RPMI7951 (cell line): ENCODE measurements around the gene GNA14. TPM values are rescaled to one million over a fixed set of nuclear protein-coding genes. Genes with fewer than 3 reads are reported as not detected.
"Not testable (repeated sequence)": the region's sequence is repeated elsewhere in the genome, so short reads cannot be mapped to it uniquely, and the experiment has no call there.

ENCODE experiments used
- DNase-seq: peaks from one replicate; pipeline ENCODE4 v3.0.0-alpha.2; 2012; ENCODE audit warnings: low read depth
- total RNA-seq: library from RNA; depleted of rRNA; stranded (reverse); fragments of >200 nt; shearing (Covaris generic); gene quantifications from 2 replicates; pipeline ENCODE4 v1.2.3, GENCODE V29; 2014

GNA14 gene
- total RNA-seq, 1 experiment from 2014 or later, result 1.1 TPM

DNA sequence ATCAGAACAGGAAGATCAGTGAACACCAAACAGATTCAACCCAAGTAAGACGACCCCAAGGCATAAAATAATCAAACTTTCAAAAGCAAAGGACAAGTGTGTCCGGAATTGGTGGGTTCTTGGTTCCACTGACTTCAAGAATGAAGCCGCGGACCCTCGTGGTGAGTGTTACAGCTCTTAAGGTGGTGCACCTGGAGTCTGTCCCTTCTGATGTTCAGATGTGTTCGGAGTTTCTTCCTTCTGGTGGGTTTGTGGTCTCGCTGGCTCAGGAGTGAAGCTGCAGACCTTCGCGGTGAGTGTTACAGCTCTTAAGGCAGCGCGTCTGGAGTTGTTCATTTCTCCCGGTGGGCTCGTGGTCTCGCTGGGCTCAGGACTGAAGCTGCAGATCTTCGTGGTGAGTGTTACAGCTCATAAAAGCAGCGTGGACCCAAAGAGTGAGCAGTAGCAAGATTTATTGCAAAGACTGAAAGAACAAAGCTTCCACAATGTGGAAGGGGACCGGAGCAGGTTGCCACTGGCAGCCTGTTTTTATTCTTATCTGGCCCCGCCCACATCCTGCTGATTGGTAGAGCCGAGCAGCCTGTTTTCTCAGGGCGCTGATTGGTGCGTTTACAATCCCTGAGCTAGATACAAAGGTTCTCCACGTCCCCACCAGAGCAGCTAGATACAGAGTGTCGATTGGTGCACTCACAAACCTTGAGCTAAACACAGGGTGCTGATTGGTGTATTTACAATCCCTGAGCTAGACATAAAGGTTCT lies 158.5 kb downstream of the GNA14 start:
- not testable (repeated sequence) for DNase-seq

DNA sequence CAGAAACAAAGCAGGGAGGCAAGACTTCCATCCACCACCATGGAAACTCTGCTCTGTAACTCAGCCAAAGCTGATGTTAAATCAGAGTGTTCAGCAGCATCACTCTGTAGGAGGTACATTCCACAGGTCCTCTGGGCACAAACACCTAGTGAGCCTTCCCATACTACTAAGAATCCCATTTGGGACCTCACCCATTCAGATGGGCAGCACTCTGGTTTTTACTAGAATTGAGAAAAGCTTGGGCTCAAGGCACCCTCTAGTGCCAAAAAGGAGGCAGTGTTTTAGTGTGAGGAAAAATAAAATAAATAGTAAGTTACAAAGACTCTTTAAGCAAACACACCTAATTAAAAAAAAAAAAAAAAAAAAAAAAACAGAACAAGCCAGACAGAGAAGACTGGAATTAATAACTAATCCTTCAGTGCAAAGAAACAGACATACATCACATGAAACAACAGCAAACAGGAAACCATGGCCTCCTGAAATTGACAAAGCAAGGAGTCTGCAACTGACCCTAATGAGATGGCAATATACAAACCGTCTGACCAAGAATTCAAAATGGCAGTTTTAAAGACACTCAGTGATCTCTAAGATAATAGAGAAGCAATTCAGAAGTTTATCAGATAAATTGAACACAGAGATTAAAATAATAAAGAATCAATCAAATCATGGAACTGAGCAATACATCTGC lies 159.5 kb downstream of the GNA14 start:
- no peak for DNase-seq

DNA sequence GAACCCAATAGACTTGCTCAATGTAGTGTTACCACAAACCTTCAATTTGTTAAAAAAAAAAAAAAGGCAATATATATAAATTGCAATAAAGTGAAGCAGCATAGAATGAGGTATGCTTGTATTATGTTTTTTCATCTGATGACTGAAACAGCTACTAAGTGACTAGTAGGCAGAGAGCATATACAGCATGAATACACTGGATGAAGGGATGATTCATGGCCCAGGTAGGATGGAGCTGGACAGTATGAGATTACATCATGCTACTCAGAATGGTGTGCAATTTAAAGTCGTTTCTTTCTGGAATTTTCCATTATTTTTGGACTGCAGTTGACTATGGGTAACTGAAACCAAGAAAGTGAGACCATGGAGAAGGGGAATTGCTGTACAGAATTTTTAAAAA lies 161.2 kb downstream of the GNA14 start:
- DNase-seq, result no peak

DNA sequence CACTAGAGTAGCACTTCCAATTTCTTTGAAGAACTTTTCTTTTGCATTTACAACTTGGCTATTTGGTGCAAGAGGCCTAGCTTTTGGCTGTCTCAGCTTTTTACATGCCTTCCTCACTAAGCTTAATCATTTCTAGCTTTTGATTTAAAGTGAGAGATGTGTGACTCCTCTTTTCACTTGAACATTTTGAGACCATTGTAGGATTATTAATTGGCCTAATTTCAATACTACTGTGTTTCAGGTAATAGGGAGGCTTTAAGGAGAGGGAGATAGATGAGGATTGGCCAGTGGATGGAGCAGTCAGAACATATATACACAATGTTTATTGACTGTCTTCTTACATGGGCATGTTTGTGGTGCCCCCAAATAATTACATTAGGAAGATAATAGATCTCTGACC lies 161.7 kb downstream of the GNA14 start:
- DNase-seq, result no peak

DNA sequence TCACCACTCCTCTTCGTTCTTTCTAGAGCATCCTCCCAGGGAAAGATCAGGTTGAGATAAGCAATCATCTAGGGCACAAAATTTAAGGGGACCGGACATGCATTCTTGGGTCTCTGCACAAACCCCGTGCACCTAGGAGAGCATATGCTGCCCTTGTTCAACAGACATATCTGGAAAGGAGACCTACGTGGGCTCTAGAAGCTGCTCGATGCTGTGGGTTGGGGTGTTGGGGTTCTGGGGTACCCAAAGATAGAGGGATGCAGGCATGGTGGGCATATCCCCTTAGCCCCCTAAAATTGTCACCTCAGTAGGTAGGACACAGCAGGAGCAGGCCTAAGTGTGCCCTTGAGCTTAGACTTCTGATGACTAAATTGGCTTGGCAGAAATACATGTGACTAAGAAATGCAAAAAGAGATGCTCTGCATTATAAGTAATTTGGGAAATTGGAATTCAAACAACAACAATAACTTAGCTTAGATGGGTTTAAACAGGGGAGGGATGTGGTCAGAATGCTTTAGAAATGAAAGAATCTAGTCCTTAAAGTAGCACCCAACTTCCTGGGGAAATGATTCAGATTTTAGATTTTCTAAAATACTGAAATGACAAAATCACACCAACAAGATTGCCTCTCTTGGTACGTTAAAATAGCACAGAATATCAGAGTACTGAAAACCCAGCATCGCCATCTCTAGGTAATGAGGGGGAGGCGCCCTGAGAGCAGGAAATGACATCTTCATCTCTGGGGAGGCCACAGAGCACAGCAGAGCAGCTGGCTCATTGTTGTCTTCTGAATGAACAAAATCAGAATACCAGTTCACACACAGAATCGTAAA lies 172.3 kb downstream of the GNA14 start:
- peak; percentile 13 for DNase-seq

DNA sequence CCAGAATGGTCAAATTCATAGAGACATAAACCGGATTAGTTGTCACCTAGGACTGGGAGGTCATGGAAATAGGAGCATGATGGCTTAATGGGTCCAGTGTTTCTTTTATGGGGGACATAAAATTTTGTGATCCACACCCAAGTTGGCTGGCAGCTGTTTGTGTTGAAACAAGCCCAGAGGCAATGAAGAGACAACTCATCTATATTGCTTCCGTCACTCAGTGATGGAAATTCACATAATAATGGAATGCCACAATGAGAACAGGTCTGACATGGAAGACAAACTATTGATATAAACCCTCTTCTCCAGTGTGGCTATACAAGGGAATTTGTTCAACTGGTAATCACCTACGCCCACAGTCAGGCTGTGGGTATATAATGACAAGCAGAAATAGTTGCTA lies 173.2 kb downstream of the GNA14 start:
- no peak for DNase-seq

DNA sequence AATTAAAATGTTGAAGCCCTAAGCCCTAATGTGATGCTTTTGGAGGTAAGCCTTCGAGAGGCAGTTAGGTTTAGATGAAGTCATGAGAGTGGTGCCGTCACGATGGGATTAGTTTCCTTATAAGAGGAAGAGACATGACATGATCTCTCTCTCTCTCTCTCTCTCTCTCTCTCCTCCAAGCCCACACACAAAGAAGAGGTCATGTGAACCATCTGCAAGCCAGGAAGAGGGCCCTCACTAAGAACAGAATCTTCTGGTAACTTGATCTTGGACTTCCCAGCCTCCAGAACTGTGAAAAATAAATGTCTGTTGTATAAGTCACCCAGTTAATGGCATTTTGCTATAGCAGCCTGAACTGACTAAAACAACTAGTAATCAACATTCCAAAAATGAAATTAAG lies 175.5 kb downstream of the GNA14 start:
- peak; percentile 29 for DNase-seq

DNA sequence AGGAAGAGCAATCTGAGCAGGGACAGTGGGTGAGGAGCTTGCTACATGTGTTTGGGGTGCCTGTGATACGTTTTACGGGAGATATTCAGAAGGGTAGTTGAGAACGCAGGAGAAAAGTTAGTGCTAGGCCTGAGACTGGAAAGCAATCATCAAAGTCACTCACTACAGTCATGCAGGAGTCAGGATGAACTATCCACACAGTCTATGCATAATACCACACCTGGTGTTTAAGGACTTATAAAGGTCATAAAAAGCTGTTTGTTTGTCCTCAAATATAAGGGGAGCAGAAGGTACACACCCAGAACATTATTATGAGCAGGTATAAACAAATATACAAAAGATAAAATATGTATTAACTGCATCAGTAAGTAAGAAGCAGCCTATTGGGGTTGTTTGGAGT lies 176.6 kb downstream of the GNA14 start:
- DNase-seq, result no peak

DNA sequence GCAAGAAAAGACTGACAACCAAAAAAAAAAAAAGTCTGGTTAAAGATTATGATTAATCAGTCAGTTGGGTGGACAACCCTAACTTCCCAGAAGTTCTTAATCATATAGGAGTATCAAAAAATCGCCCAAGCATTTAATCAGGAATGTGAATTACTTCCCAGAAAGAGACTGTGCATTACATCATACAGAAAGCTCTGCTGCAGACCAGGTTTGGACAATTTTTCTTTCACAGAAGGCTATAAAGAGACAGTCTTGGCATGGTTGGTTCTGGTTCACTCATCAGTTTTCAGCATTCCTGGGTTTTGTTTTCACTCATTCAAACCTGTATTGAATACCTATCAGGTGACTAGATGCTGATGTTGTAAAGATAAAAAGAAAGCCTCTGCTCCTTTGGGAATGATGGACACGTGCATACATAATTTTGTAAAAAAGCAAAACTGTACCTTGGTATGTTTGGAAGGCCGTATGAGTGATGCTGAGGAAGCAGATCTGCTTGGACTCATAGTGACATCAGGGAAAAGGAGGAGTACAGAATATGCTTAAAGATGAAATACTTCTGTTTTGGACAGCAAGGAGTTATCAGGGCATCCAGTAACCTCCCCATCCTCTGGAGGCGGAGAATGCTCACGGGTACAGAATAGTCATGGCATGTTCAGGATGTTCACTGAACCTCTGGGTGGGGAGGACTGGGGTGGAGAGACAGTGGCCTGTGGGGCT lies 178.4 kb downstream of the GNA14 start:
- DNase-seq, result no peak

DNA sequence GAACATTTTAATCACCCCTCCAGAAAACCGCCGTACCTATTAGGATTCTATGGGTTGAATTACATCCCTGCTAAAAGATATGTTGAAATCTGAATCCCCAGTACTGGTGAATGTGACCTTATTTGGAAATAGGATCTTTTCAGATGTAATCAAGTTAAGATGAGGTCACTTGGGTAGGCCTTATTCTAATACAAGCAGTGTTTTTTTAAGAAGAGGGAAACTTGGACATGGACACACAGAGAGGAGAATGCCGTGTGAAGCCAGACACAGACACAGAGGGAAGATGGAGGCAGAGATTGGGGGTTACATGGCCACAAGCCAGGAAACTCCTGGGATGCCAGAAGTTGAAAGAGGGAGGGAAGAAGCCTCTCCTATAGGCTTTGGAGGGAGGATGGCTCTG lies 183.5 kb downstream of the GNA14 start:
- DNase-seq, result no peak

DNA sequence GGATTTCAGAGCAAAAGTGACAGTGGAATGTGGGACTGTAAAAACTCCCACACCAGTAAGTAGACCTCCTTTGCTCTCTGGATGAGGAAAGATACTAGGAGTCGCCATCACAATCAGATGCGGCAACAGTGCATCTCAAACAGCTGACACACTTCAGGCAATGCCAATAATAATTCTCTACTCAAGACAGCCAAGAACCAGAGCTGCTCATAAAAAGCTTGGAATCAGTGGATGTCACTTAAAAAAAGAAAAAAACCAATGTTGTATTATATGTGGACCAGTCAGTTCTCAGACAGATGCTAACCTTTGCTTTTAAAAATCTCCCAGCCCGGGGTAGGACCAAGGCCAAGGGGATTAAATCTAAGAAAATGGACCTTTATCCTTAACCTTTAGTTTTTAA lies 185.0 kb downstream of the GNA14 start:
- DNase-seq, result no peak

DNA sequence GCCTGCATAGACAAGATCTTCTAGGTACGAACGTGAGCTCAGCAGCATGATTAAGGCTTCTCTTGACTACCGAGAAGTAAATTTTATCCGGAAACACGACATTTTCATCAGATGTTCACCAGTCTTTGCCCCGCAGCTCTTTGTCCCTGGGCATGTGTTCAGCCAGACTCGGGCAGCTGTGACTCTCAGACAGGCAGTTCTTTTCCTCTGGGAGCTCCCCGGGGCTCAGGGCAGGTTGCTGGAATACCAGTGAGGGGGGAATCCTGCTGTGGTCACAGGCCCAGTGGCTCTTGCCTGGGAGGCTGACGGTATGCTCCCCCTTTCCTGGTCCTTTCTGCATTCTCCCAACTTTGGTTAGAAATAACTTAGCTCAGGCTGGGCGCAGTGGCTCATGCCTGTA lies 186.1 kb downstream of the GNA14 start:
- no peak for DNase-seq

DNA sequence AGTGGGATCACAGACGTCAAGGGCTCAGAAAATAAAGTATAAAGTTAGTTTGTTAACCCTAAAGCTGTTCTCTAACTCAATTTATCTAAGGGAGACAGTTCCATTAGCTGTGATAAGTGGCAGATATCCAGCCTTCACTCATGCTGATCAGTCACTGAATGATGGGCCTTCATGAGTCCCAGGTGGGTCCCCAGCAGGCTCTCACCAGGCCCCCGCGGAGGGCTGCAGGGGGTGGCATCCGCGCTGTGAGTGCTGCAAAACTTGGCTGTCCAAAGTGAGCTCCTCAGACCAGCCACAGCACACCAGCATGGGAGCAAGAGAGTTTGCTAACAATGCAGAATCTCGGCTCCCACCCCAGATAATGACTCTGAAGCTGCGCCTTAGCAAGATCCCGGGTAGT lies 187.2 kb downstream of the GNA14 start:
- DNase-seq, result no peak

DNA sequence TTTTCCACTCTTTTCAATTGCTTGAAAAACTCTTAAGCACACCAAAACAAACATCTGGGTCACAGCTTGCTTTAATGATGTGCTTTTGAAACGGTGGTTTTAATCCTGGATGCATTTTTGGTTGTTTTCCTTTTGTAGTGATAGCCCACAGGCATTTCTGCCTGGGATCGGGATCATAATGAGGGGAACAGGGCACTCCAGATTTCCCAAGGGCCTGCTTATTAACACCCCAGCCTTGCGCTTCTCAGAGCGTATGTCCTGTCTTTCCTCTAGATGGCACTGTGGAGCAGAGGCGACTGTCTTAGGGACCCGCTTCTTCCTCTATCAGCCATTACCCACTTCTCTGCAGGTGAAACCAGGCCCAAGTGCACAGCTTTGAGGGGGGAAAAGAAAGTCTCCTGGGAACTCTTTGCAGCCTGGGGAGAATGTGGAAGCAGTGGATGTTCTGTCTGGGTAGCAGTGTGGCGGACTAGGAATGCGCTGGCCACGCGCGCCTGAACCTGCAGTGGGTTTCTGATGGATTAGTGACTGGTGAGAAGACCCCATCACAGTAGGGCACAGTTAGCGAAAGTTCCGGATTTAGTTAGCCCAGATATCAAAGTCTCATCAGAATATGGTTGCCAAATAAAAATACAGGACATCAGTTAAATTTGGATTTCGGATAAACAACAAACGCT lies 190.1 kb downstream of the GNA14 start:
- peak; percentile 61 for DNase-seq

DNA sequence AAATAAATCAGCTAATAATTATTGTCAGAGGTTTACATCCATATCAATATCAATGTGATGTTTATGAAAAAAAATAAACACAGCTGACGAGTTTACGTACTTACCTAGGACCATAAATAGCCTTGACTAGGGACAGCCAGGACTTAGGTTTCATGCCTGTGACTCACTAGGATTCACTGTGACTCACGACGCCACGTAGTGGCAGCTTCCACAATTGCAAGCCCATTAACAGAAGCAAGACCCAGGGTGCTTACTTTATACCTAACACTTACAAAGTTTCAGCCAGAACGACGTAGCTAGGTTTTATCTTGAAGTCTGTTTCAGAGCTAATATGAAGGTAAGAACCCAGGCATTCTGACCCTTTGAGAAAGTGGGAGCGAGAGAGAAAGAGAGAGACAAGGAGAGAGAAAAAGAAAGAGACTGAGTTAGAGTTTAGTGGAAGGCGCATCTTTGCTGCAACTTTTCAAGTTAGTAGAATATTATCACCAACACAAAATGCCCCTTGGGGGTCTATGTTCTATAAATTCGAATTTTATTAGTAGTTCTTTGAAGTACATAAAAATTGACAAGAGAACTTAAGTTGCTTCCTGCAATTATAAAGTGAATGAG lies 191.2 kb downstream of the GNA14 start:
- peak; percentile 75 for DNase-seq

DNA sequence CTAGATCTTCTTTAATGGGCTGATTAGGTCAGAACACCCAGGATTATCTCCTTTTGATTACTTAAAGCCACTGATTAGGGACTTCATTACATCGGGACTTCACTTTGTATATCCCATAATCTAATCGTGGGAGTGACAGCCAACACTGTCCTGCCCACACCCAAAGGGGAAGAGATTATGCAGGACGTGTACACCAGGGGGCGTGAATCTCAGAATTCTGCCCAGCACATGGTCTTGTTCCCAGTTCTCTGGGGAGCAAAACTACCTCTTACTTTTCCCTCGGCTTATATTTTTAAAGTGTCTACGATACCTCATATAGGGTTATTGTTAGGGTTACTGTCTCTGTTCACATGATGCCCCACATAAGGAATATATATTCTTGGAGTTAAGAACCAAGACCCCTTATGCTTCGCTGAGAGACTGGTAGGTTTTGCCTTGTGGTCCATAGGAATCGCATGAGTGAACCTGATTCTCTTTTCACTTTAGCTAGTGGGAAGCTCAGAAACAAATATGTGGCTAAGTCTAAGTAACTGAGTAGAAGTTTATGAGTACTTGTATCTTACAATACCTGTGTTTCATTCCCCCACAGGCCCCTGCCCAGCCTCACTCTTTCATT lies 192.7 kb downstream of the GNA14 start:
- peak; percentile 51 for DNase-seq

DNA sequence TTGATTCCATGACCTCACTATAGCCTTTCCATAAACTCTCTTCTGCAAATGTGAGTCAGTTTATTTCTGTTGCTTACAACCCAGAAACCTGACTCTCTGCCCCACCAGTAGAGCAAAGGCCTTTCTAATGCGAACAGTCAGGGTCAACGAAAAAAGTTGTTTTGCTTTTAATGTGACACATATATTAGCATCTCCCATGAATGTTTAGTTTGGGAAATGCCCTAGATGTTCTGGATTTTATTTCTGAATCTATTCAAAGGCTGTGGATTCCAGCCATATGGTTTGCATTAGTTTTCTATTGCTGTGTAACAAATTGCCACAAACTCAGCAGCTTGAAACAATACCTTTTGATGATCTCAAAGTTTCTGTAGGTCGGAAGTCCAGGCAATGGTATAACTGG lies 193.5 kb downstream of the GNA14 start:
- peak; percentile 12 for DNase-seq

DNA sequence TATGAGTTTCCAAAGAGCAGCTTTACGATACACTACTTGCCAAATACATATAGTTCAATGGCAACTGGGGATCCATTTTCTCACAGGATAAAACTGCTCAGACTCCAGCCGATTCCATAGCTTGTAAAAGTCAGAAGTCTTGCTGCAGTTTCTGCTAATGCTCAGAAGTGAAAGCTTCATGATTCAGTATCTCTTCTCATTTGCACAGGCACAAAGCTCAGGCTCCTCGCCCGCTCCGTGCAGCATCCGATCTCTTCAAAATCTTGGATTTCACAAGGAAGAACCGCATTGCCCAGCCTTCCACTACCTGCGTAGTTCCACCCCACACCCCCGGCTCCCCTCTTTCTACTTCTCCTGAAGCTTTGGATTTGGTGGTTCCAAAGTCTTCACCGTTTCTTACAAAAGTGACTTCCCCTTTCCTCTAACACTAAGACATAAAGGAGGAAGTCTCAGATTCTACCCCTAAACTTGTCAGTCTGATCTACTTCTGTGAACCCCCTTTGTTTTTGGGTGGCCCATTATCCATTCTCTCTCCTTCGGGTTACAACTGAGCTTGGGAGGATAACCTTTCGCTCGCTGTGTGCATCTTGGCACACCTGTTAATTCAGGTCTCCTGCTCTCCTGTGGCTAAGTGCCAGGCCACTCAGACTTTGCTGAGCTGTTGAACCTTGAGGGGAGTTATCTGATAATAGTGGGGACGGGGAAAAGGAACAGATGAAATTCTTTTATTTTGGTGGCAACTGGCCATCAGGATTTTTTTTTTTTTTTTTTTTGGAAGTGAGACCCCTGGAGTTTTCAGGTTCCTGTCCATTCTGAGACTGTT lies 194.1 kb downstream of the GNA14 start:
- no peak for DNase-seq

DNA sequence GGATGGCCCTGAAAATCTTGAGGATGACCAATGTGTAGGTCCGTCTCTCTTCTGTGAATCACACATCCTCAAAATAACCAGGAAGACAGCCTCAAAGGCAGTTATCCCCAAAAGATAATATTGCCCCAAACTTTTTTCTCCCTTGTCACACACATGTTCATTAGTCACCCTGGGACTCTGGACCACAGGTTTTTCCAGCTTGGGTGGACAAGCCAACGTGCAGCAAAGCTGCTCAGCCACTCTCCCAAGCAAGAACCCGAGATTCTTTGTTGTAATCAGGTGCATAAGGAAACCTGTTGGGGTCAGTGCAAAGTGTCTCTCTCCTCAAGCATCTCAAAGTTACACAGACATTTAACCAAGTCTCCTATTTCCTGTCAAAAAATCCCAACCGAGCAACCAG lies 196.6 kb downstream of the GNA14 start:
- DNase-seq, result no peak

DNA sequence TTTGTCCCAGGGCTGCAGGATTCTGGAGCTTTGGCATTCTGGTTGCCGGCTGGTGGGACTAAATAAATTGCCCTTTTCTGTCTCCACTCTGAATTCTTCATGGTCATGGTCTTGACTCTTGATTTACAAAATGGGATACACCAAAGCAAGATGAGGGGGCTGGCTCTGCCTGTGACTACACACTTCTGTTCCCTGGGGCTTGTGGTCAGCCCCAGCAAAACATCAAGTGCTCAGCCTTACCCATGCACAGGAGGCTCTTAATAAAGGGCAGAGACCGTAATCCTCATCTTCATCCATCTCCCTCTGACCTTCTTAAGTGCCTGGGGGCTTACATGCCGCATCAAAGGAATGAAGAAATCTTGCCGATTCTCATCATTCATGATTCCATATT lies 198.0 kb downstream of the GNA14 start:
- DNase-seq, result peak; percentile 24
